Measurements from ENCODE around the gene NRG3. TPM values are rescaled to one million over a fixed set of nuclear protein-coding genes. Genes with fewer than 3 reads are reported as not detected.

The NRG3 gene
- total RNA-seq, 1 experiment from 2014 or later: 0.08 TPM

- H3K36me3 ChIP-seq (ENCODE audit: control insufficient read depth, insufficient read depth, low read length): no peaks in the 10 kb centered on the region
- ChIA-PET POLR2A (no interaction called here), CTCF (no interaction called here)
- H3K27me3 ChIP-seq (ENCODE audit: control insufficient read depth, insufficient read depth, low read length): no peaks in the 10 kb centered on the region
- DNase-seq (ENCODE audit: low read depth, low spot score) (no peak), ATAC-seq (no peak)
- no peak overlapping the region for H3K27ac ChIP-seq (ENCODE audit: low read length)
- TF ChIP-seq CTCF (IDR thresholded peaks at IDR 0.05): peak; percentile 38; the same call in 1 of the 2 replicates
- TF ChIP-seq SIN3A (IDR thresholded peaks at IDR 0.05; ENCODE audit: borderline replicate concordance, insufficient read depth, low read depth, low read length): no peak
- no peak for TF ChIP-seq POLR2AphosphoS5 (IDR thresholded peaks at IDR 0.05; ENCODE audit: low read depth, low read length)
- TF ChIP-seq, protein P1, sequence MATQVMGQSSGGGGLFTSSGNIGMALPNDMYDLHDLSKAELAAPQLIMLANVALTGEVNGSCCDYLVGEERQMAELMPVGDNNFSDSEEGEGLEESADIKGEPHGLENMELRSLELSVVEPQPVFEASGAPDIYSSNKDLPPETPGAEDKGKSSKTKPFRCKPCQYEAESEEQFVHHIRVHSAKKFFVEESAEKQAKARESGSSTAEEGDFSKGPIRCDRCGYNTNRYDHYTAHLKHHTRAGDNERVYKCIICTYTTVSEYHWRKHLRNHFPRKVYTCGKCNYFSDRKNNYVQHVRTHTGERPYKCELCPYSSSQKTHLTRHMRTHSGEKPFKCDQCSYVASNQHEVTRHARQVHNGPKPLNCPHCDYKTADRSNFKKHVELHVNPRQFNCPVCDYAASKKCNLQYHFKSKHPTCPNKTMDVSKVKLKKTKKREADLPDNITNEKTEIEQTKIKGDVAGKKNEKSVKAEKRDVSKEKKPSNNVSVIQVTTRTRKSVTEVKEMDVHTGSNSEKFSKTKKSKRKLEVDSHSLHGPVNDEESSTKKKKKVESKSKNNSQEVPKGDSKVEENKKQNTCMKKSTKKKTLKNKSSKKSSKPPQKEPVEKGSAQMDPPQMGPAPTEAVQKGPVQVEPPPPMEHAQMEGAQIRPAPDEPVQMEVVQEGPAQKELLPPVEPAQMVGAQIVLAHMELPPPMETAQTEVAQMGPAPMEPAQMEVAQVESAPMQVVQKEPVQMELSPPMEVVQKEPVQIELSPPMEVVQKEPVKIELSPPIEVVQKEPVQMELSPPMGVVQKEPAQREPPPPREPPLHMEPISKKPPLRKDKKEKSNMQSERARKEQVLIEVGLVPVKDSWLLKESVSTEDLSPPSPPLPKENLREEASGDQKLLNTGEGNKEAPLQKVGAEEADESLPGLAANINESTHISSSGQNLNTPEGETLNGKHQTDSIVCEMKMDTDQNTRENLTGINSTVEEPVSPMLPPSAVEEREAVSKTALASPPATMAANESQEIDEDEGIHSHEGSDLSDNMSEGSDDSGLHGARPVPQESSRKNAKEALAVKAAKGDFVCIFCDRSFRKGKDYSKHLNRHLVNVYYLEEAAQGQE (IDR thresholded peaks at IDR 0.05; ENCODE audit: insufficient read depth in 1 of 2, low read depth in 2 of 2, low read length in 1 of 2): no peak
- TF ChIP-seq TCF7L2 (IDR thresholded peaks at IDR 0.05; ENCODE audit: low read depth, low read length): no peak
- in situ Hi-C loops (cut with HindIII; ENCODE audit: low pct_unique_long_range_greater_than_20kb, low sequenced_read_pairs) (no loop called here), intact Hi-C loops (cut with micrococcal nuclease; ENCODE audit: unreplicated experiment) (no loop called here)
- H3K4me3 ChIP-seq (ENCODE audit: low read depth in 2 of 2, low read length in 2 of 2): no peak overlapping the region
- no TSS peak for BruUV-seq (replicated peaks)
- no peaks in the 10 kb centered on the region for H3K9me3 ChIP-seq (ENCODE audit: control insufficient read depth, insufficient read depth, low read depth, low read length)
- no peaks in the 10 kb centered on the region for H3K4me1 ChIP-seq (ENCODE audit: control insufficient read depth, insufficient read depth, low read length)
Measured at GRCh38 chr10:82969405-82969804, 1094.4 kb downstream of the NRG3 start.

GRCh38 chr10:82980321-82980720 lies 1105.3 kb downstream of the NRG3 start:
- BruUV-seq (replicated peaks): no TSS peak
- 0 out of 2 replicates have a peak, but pooled peaks cover 3% of the 10 kb centered on the region for H3K4me1 ChIP-seq (ENCODE audit: control insufficient read depth, insufficient read depth, low read length)
- intact Hi-C loops (cut with micrococcal nuclease; ENCODE audit: unreplicated experiment): no loop called here
- H3K4me3 ChIP-seq (ENCODE audit: low read depth in 2 of 2, low read length in 2 of 2): no peak overlapping the region
- H3K27me3 ChIP-seq (ENCODE audit: control insufficient read depth, insufficient read depth, low read length): no peaks in the 10 kb centered on the region
- ChIA-PET POLR2A (no interaction called here), CTCF (no interaction called here)
- ATAC-seq (no peak), DNase-seq (ENCODE audit: low read depth, low spot score) (no peak)
- no peaks in the 10 kb centered on the region for H3K36me3 ChIP-seq (ENCODE audit: control insufficient read depth, insufficient read depth, low read length)
- H3K27ac ChIP-seq (ENCODE audit: low read length): no peak overlapping the region
- TF ChIP-seq TCF7L2 (IDR thresholded peaks at IDR 0.05; ENCODE audit: low read depth, low read length) (no peak), CTCF (IDR thresholded peaks at IDR 0.05) (no peak), SIN3A (IDR thresholded peaks at IDR 0.05; ENCODE audit: borderline replicate concordance, insufficient read depth, low read depth, low read length) (no peak), POLR2AphosphoS5 (IDR thresholded peaks at IDR 0.05; ENCODE audit: low read depth, low read length) (no peak)
- TF ChIP-seq, protein P1 (IDR thresholded peaks at IDR 0.05; ENCODE audit: insufficient read depth in 1 of 2, low read depth in 2 of 2, low read length in 1 of 2): no peak
- in situ Hi-C loops (cut with HindIII; ENCODE audit: low pct_unique_long_range_greater_than_20kb, low sequenced_read_pairs): no loop called here
- H3K9me3 ChIP-seq (ENCODE audit: control insufficient read depth, insufficient read depth, low read depth, low read length): no peaks in the 10 kb centered on the region

Data from Panc1 (cell line).